ENCODE results near the gene FGG. TPM values are rescaled to one million over a fixed set of nuclear protein-coding genes. Genes with fewer than 3 reads are reported as not detected.

FGG gene
- total and polyA plus RNA-seq, 2 of the 13 experiments (the other 11 are each of a cell fraction or from before 2014, with no cell fraction given): 1,037 to 2,423 TPM

DNA sequence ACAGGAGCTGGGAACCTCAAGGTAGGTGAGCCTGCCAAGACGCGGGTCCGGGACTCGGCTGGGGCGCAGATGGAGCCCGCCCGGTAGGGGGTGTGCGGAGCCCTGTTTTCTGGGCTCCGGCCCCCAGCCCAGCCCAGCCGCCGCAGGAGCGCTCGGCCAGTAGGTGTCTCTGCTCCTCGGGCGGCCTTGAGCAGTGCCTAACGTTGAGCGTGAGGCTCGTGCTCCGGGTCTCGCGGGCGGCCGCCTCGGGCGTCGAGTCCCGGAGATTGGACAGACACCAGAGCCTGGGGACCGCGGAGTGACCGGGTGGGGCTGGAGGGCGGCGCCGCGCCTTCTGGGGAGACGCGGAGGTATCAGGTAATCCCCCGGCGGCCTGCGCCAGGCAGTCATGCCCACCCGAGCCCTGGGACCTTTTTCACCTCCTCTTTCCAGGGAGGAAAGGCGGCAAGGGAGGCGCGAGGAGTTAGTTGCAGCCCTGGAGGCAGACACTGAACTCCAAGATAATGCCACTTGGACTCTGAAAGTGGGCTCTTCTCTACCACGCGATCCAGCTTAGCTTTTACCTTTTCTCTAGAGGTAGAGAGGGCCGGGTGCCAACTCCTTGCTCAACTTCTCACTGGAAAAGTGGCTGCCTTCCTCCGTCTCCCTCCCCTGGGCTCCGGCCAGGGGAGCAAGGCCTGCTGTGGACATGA, 14.5 kb upstream of the FGG start (continued):
- TF ChIP-seq ZNF142 (CRISPR knock-in tag; IDR thresholded peaks at IDR 0.05) (peak; percentile 54; the same call in 1 of the 2 replicates), GTF2F1 (IDR thresholded peaks at IDR 0.05; ENCODE audit: low read length) (no peak), ZNF350 (CRISPR knock-in tag; IDR thresholded peaks at IDR 0.05; ENCODE audit: borderline replicate concordance, low read depth) (peak; percentile 60; the same call in 1 of the 2 replicates), ATF7-NPFF (CRISPR knock-in tag; IDR thresholded peaks at IDR 0.05; ENCODE audit: low read depth) (peak; percentile 40; the same call in 1 of the 2 replicates), FOXC1 (CRISPR knock-in tag; IDR thresholded peaks at IDR 0.05; ENCODE audit: borderline replicate concordance) (peak; percentile 47; the same call in 1 of the 2 replicates), ZXDC (CRISPR knock-in tag; IDR thresholded peaks at IDR 0.05) (0 out of 2 replicates have a peak, but pooled peaks have one; percentile 32), ZNF552 (CRISPR knock-in tag; IDR thresholded peaks at IDR 0.05; ENCODE audit: borderline replicate concordance) (0 out of 2 replicates have a peak, but pooled peaks have one; percentile 48), HNF1A (IDR thresholded peaks at IDR 0.05; ENCODE audit: low read depth) (no peak), HNF1A (CRISPR knock-in tag; IDR thresholded peaks at IDR 0.05; ENCODE audit: borderline replicate concordance) (no peak), SOX6 (IDR thresholded peaks at IDR 0.05) (no peak), SOX6 (CRISPR knock-in tag; IDR thresholded peaks at IDR 0.05) (peak; percentile 35)
- TF ChIP-seq, protein P1, sequence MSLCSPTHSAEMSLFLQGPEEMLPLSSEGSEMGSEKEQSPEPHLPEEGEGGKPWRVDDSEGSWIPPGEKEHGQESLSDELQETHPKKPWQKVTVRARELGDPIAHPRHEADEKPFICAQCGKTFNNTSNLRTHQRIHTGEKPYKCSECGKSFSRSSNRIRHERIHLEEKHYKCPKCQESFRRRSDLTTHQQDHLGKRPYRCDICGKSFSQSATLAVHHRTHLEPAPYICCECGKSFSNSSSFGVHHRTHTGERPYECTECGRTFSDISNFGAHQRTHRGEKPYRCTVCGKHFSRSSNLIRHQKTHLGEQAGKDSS (CRISPR knock-in tag; IDR thresholded peaks at IDR 0.05; ENCODE audit: borderline replicate concordance, low read depth): 0 out of 2 replicates have a peak, but pooled peaks have one; percentile 32
- TF ChIP-seq, protein P2, sequence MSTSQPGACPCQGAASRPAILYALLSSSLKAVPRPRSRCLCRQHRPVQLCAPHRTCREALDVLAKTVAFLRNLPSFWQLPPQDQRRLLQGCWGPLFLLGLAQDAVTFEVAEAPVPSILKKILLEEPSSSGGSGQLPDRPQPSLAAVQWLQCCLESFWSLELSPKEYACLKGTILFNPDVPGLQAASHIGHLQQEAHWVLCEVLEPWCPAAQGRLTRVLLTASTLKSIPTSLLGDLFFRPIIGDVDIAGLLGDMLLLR (CRISPR knock-in tag; IDR thresholded peaks at IDR 0.05): peak; percentile 37; the same call in 1 of the 2 replicates

All from HepG2 (cell line).